Measurements from ENCODE around the gene MUC3A. TPM values are rescaled to one million over a fixed set of nuclear protein-coding genes. Genes with fewer than 3 reads are reported as not detected.
"Not testable (repeated sequence)": the region's sequence is repeated elsewhere in the genome, so short reads cannot be mapped to it uniquely, and the experiment has no call there.

MUC3A gene
- total and polyA plus RNA-seq, 8 donors = 0.53 to 8.7 (median 2.0) TPM

- H3K4me3 ChIP-seq; H3K27me3 ChIP-seq; DNase-seq; H3K27ac ChIP-seq; H3K4me1 ChIP-seq; FAIRE-seq; H3K36me3 ChIP-seq; H3K9me3 ChIP-seq; ATAC-seq; intact Hi-C loops (cut with DNase I): not testable (repeated sequence)
- 54 to 65% methylated on average over 2 of the region's 2 CpGs for WGBS, 2 donors
These were observed 58.0 kb downstream of the MUC3A start for GRCh38 chr7:101007361-101007760.

GRCh38 chr7:101009629-101010028, 60.3 kb downstream of the MUC3A start:
- intact Hi-C loops (cut with DNase I) = no loop called here
- H3K4me1 ChIP-seq = no peaks in the 10 kb centered on the region
- ATAC-seq (no peak), FAIRE-seq (no peak), DNase-seq (no peak)
- H3K27ac ChIP-seq = no peak overlapping the region
- H3K36me3 ChIP-seq = no peaks in the 10 kb centered on the region
- WGBS, 2 donors = 58 to 60% methylated on average over 5 of the region's 5 CpGs
- no peaks in the 10 kb centered on the region for H3K27me3 ChIP-seq
- H3K9me3 ChIP-seq = no peaks in the 10 kb centered on the region
- TF ChIP-seq CTCF (IDR thresholded peaks at IDR 0.05) = no peak
- H3K4me3 ChIP-seq = no peak overlapping the region

- 75 to 87% methylated on average over 6 of the region's 6 CpGs for WGBS, 2 donors
- no peak overlapping the region for H3K4me3 ChIP-seq
- no peak for FAIRE-seq
- DNase-seq = no peak
- H3K9me3 ChIP-seq = no peaks in the 10 kb centered on the region
- TF ChIP-seq CTCF (IDR thresholded peaks at IDR 0.05) = no peak
- intact Hi-C loops (cut with DNase I) = no loop called here
- no peaks in the 10 kb centered on the region for H3K27me3 ChIP-seq
- no peaks in the 10 kb centered on the region for H3K4me1 ChIP-seq
- no peak for ATAC-seq
- no peak overlapping the region for H3K27ac ChIP-seq
- H3K36me3 ChIP-seq = no peaks in the 10 kb centered on the region
These were observed 63.6 kb downstream of the MUC3A start for GRCh38 chr7:101012931-101013330.

GRCh38 chr7:101015626-101016025, 66.3 kb downstream of the MUC3A start:
- FAIRE-seq (no peak), DNase-seq (peak in 1 of 6 donors; percentile 34)
- WGBS, 2 donors = 53 to 65% methylated on average over 8 of the region's 8 CpGs

GRCh38 chr7:101017064-101017777, 67.9 kb downstream of the MUC3A start:
- intact Hi-C loops (cut with DNase I) = no loop called here
- H3K27ac ChIP-seq = no peak overlapping the region
- WGBS, 2 donors = 2 to 3% methylated on average over 22 to 29 of the region's 29 CpGs
- peak overlapping the region in 1 of 4 donors; percentile 27 for H3K4me3 ChIP-seq
- H3K27me3 ChIP-seq = no peaks in the 10 kb centered on the region
- FAIRE-seq (no peak), DNase-seq (peak in 5 of 6 donors; percentile 23 to 64 (median 34)), ATAC-seq (peak; percentile 50 to 91 (median 88))
- H3K4me1 ChIP-seq = no peaks in the 10 kb centered on the region
- H3K9me3 ChIP-seq = no peaks in the 10 kb centered on the region
- no peaks in the 10 kb centered on the region for H3K36me3 ChIP-seq
- TF ChIP-seq CTCF (IDR thresholded peaks at IDR 0.05) = no peak

More at GRCh38 chr7:101015626-101016025, 66.3 kb downstream of the MUC3A start:
- Histone ChIP-seq H3K27ac (no peak overlapping the region), H3K4me3 (no peak overlapping the region), H3K4me1 (no peaks in the 10 kb centered on the region), H3K27me3 (no peaks in the 10 kb centered on the region), H3K9me3 (no peaks in the 10 kb centered on the region), H3K36me3 (no peaks in the 10 kb centered on the region)
- ATAC-seq = no peak
- intact Hi-C loops (cut with DNase I) = no loop called here
- no peak for TF ChIP-seq CTCF (IDR thresholded peaks at IDR 0.05)

Other genes starting within 250 kb of the MUC3A start
- 10 to 100 TPM; 10.5 to 19.2 (median 13.8) TPM for gene POP7, start 243.4 kb upstream of the MUC3A start, total RNA-seq
- 10 to 100 TPM; 20.5 to 26.1 TPM for gene POP7, start 243.4 kb upstream of the MUC3A start, polyA plus RNA-seq
- 1 to 10 TPM; 1.6 to 5.5 (median 3.9) TPM for gene EPO, start 229.1 kb upstream of the MUC3A start, total RNA-seq
- 1 to 10 TPM; 1.8 to 5.9 TPM for gene EPO, start 229.1 kb upstream of the MUC3A start, polyA plus RNA-seq
- under 1 TPM in 3 of 6 donors, not detected in 3; 0.03 to 0.05 (median 0.03) TPM for gene ZAN, start 215.9 kb upstream of the MUC3A start, total RNA-seq
- gene ZAN, start 215.9 kb upstream of the MUC3A start, polyA plus RNA-seq = under 1 TPM; 0.02 to 0.04 TPM
- 10 to 100 TPM; 21.8 to 32.9 (median 27.5) TPM for gene EPHB4, start 122.0 kb upstream of the MUC3A start, total RNA-seq
- 10 to 100 TPM; 15.8 to 20.5 TPM for gene EPHB4, start 122.0 kb upstream of the MUC3A start, polyA plus RNA-seq
- 10 to 100 TPM; 11.9 to 20.8 (median 13.9) TPM for gene SLC12A9, start 96.8 kb upstream of the MUC3A start, total RNA-seq
- gene SLC12A9, start 96.8 kb upstream of the MUC3A start, polyA plus RNA-seq = 10 to 100 TPM; 34.4 to 34.6 TPM
- 10 to 100 TPM; 24.1 to 36.6 (median 33.1) TPM for gene TRIP6, start 82.1 kb upstream of the MUC3A start, total RNA-seq
- 10 to 100 TPM; 41.7 to 57.6 TPM for gene TRIP6, start 82.1 kb upstream of the MUC3A start, polyA plus RNA-seq
- 10 to 100 TPM; 39.2 to 83.5 (median 50.0) TPM for gene SRRT, start 74.4 kb upstream of the MUC3A start, total RNA-seq
- 100 to 1,000 TPM; 139 to 179 TPM for gene SRRT, start 74.4 kb upstream of the MUC3A start, polyA plus RNA-seq
- 1 to 10 TPM in 5 of 6 donors, under 1 TPM in 1; 0.83 to 3.2 (median 2.1) TPM for gene UFSP1, start 59.8 kb upstream of the MUC3A start, total RNA-seq
- 1 to 10 TPM; 5.2 to 6.3 TPM for gene UFSP1, start 59.8 kb upstream of the MUC3A start, polyA plus RNA-seq
- 10 to 100 TPM in 1 of 6 donors, 1 to 10 TPM in 5; 1.2 to 10.9 (median 3.3) TPM for gene ACHE, start 53.6 kb upstream of the MUC3A start, total RNA-seq
- 1 to 10 TPM; 2.2 to 4.1 TPM for gene ACHE, start 53.6 kb upstream of the MUC3A start, polyA plus RNA-seq
- gene MUC12, start 20.0 kb downstream of the MUC3A start, total RNA-seq = under 1 TPM in 4 of 6 donors, not detected in 2; 0.03 to 0.70 (median 0.41) TPM
- under 1 TPM; 0.38 to 0.80 TPM for gene MUC12, start 20.0 kb downstream of the MUC3A start, polyA plus RNA-seq
- gene MUC17, start 70.5 kb downstream of the MUC3A start, total RNA-seq = under 1 TPM in 2 of 6 donors, not detected in 4; under 0.01 to 0.03 TPM
- not detected for gene MUC17, start 70.5 kb downstream of the MUC3A start, polyA plus RNA-seq
- gene TRIM56, start 135.9 kb downstream of the MUC3A start, total RNA-seq = 10 to 100 TPM; 13.2 to 26.5 (median 15.9) TPM
- 10 to 100 TPM in 1 of 2 donors, 1 to 10 TPM in 1; 7.6 to 10.5 TPM for gene TRIM56, start 135.9 kb downstream of the MUC3A start, polyA plus RNA-seq
- gene SERPINE1, start 177.6 kb downstream of the MUC3A start, total RNA-seq = 10 to 100 TPM in 1 of 6 donors, 1 to 10 TPM in 4, under 1 TPM in 1; 0.98 to 14.5 (median 3.7) TPM
- gene SERPINE1, start 177.6 kb downstream of the MUC3A start, polyA plus RNA-seq = 1 to 10 TPM; 1.9 to 5.2 TPM
- 10 to 100 TPM; 12.0 to 23.1 (median 15.6) TPM for gene AP1S1, start 204.9 kb downstream of the MUC3A start, total RNA-seq
- 10 to 100 TPM; 30.4 to 34.7 TPM for gene AP1S1, start 204.9 kb downstream of the MUC3A start, polyA plus RNA-seq
- gene VGF, start 216.0 kb downstream of the MUC3A start, total RNA-seq = 10 to 100 TPM in 3 of 6 donors, 1 to 10 TPM in 3; 1.3 to 38.0 (median 18.5) TPM
- 10 to 100 TPM; 15.7 to 82.7 TPM for gene VGF, start 216.0 kb downstream of the MUC3A start, polyA plus RNA-seq
- 1 to 10 TPM in 1 of 6 donors, under 1 TPM in 4, not detected in 1; 0.19 to 1.3 (median 0.43) TPM for gene NAT16, start 230.8 kb downstream of the MUC3A start, total RNA-seq
- 1 to 10 TPM; 1.3 to 3.6 TPM for gene NAT16, start 230.8 kb downstream of the MUC3A start, polyA plus RNA-seq

Data from pancreas (tissue), 10 donors.